ENCODE data around the gene RPL14.

DNA sequence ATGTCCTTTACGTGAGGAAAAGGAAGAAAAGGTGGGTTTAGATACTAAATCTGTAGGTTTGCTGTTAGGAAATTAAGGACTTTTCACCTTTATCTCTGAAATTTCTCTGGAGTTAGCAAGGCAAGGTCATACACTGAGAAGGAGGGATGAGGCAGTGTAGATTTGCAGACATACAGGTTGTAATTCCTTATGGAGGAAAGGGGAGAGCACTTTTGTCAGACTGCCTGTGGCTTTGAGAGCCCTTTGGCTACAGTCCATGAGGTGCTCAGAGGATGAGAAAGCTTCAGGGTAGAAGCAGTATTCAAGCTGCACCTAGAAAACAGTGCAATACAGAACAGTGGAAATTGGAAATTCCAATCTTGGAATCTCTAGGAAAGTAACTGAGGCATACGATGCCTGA lies 8.3 kb downstream of the RPL14 start:
- no peak for TF ChIP-seq POLR2A (IDR thresholded peaks at IDR 0.05)
- TF ChIP-seq, protein P1, sequence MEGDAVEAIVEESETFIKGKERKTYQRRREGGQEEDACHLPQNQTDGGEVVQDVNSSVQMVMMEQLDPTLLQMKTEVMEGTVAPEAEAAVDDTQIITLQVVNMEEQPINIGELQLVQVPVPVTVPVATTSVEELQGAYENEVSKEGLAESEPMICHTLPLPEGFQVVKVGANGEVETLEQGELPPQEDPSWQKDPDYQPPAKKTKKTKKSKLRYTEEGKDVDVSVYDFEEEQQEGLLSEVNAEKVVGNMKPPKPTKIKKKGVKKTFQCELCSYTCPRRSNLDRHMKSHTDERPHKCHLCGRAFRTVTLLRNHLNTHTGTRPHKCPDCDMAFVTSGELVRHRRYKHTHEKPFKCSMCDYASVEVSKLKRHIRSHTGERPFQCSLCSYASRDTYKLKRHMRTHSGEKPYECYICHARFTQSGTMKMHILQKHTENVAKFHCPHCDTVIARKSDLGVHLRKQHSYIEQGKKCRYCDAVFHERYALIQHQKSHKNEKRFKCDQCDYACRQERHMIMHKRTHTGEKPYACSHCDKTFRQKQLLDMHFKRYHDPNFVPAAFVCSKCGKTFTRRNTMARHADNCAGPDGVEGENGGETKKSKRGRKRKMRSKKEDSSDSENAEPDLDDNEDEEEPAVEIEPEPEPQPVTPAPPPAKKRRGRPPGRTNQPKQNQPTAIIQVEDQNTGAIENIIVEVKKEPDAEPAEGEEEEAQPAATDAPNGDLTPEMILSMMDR (IDR thresholded peaks at IDR 0.05) = no peak

Data from uterus (tissue), 2 donors.